WI38 (cell line): ENCODE data around the gene RASGRF2.

Experiments
- H3K4me3 ChIP-seq: 2 replicates; pipeline ENCODE4 v1.5.1; 2011; ENCODE audit warnings: low read depth, mild to moderate bottlenecking, control low read depth, low read length
- TF ChIP-seq, protein P1 (sequence below): IDR thresholded peaks from 2 replicates; pipeline ENCODE4 v1.5.1; 2012; ENCODE audit warnings: low read depth, mild to moderate bottlenecking, control low read depth, low read length

The RASGRF2 gene

DNA sequence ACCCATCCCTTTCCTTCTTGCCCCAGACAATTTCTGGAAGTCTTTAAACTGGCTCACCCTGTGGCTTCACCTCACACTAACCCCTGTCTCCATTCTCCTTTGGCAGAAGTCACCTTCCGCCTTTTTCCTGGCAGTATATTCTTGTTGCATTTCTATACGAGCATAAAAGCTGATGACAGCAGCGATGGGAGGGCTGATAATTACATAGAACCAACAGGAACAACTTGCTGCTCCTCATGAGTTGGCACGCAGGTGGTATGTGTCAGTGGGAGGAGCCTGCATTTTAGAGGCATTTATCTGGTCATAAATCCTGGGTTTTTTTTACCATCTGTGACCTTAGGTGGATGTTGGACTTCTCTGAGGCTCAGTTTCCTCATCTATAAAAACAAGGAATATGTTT lies 211.6 kb downstream of the RASGRF2 start:
- TF ChIP-seq, protein P1, sequence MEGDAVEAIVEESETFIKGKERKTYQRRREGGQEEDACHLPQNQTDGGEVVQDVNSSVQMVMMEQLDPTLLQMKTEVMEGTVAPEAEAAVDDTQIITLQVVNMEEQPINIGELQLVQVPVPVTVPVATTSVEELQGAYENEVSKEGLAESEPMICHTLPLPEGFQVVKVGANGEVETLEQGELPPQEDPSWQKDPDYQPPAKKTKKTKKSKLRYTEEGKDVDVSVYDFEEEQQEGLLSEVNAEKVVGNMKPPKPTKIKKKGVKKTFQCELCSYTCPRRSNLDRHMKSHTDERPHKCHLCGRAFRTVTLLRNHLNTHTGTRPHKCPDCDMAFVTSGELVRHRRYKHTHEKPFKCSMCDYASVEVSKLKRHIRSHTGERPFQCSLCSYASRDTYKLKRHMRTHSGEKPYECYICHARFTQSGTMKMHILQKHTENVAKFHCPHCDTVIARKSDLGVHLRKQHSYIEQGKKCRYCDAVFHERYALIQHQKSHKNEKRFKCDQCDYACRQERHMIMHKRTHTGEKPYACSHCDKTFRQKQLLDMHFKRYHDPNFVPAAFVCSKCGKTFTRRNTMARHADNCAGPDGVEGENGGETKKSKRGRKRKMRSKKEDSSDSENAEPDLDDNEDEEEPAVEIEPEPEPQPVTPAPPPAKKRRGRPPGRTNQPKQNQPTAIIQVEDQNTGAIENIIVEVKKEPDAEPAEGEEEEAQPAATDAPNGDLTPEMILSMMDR, result no peak
- H3K4me3 ChIP-seq, result no peak overlapping the region

GRCh38 chr5:81172710-81173109 lies 212.5 kb downstream of the RASGRF2 start:
- TF ChIP-seq, protein P1, result no peak

GRCh38 chr5:81177061-81177460 lies 216.9 kb downstream of the RASGRF2 start:
- H3K4me3 ChIP-seq, result no peak overlapping the region
- TF ChIP-seq, protein P1, result no peak

More at GRCh38 chr5:81172710-81173109, 212.5 kb downstream of the RASGRF2 start:
- H3K4me3 ChIP-seq, result no peak overlapping the region

- TF ChIP-seq, protein P1, result no peak
- H3K4me3 ChIP-seq, result no peak overlapping the region
Observed at GRCh38 chr5:81179959-81180358, 219.8 kb downstream of the RASGRF2 start.

DNA sequence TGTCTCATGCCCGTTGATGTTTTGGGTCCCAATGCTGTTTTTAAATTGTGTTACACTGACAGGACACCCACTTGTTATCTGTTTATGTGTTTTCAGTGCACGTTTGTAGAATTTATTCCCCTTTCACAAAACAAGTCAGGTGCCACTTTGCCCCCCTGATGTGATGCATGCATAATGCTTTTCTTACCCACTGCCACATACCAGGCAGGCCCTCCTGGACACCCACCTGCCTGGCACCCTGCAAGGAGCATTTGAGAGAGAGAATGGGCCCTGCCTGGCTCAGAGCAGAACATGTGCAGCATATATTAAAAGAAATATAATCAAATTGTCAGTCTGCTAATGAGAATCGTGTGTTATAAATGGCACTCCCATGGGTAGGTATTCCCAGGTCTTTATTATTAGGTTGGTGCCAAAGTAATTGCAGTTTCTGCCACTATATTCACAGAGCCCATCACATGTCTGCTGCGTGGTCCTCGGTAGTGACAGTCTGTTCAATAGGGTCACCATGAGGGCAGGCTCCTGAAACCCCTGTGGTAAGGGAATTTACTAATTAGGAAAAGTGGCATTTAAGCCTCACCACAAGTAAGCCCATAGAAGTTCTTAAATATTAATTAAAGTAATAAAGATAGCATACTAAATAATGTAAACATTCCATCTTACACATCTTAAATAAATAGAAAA lies 220.8 kb downstream of the RASGRF2 start:
- TF ChIP-seq, protein P1, result no peak
- H3K4me3 ChIP-seq, result no peak overlapping the region

DNA sequence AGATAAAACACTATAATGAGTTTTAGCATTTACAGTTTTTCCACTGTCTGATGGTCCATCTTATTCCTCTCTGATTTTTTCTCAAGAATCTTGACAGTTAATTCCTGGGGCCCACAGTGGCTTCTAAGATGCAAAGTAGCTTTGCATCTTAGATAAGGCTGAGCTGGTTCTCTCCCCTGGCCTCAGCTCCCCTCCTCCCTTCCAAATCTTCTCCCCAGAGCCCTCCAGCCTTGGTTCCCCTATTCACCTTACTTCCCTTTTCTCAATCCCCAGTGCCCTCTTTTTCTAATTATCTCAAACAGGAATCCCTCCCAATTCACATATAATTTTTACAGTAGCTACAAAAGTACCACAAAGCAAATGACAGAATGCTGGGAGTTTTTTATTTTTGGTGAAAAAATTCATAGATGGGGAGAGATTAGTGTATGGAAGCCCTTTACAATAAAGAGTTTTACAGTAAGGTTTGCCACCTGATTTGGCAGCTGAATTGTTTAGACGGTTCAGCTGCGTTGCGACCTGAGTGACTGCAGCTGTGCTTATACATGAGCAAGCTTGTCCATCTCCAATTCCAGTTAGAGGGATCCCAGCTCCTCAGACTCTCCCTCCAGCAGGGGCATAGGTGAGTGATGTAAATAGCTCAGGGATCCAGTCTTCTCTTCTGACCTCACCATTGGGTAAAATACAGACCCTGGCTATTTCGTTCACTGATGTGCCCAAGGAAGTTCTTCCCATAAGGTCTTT lies 221.6 kb downstream of the RASGRF2 start:
- no peak overlapping the region for H3K4me3 ChIP-seq

More for the DNA sequence above, 221.6 kb downstream of the RASGRF2 start:
- TF ChIP-seq, protein P1, result no peak
